ENCODE results near the gene PLXDC2.

The PLXDC2 gene

GRCh38 chr10:19862811-19863515 is 46.7 kb downstream of the PLXDC2 start:
- DNase-seq = no peak

DNA sequence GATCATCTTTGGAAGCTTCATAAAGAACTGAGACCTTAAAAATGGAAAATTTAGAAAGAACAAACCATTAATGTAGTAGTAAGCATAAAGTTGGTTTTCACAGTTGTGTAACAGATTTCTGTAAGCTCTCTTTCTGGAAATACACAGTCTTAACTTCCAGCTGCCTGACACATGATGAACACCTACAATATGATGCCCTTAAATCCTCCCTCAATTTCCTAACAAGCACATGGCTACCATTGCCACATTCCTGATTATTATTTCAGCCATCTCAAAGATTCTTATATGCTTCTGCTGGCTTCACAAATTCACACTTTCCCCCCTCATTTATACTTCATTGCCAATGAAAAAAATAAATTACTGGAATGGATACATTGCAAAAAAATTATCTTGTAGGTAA is 49.4 kb downstream of the PLXDC2 start:
- no peak for DNase-seq

DNA sequence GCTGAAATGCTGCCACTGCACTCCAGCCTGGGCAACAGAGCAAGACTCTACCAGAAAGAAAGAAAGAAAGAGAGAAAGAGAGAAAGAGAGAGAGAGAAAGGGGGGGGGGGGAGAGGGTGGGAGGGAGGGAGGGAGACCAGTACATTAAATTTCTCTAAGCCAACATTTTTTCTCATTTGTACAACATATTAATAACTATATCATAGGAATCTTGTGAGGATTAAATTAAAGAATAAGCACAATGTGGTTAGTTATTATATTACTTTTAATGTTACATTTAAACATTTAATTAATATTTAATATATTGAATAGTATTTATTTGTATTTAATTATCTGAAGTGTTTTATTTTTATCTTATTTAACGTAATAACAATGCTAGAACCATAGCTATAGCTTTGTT is 53.1 kb downstream of the PLXDC2 start:
- DNase-seq = no peak

- DNase-seq = no peak
Observed at GRCh38 chr10:19872504-19873271, 56.5 kb downstream of the PLXDC2 start.

GRCh38 chr10:19874190-19874589 is 58.0 kb downstream of the PLXDC2 start:
- no peak for DNase-seq

DNA sequence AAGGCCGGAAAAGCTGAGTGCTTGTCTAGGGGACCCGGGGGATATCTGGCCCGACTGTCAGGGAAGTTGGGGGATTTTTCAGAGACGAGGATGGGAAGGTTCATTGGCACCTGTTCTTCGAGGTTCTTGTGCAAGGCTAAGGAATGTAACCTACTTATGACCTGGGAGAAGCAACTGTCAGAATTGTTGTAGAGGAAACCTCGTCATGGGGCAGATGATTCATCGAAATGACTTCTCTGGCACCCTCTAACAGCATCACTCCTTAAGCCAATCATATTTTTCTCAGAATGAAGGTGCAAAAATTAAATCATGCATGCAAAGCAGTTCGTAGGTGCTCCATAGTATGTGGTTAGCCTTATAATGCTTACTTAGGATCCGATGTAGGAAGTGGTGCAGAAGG is 58.6 kb downstream of the PLXDC2 start:
- no peak for DNase-seq

DNA sequence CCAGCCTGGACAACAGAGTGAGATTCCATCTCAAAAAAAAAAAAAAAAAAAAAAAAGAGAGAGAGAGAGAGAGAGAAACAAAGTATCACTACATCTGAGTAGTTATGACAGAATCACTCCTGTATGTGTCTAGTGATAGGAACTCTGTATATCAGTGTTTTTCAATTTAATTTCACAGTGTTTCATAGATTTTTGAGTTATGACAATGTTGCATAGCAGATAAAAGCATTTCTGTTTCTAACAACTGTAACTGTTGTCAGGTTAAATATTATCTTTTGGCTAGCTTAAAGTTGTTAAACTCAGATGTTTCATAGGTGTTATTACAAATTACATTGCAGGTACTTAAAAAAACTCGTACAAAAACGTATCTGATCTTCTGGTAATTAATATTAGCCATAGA is 60.3 kb downstream of the PLXDC2 start:
- no peak for DNase-seq

GRCh38 chr10:19877466-19878255 is 61.4 kb downstream of the PLXDC2 start:
- no peak for DNase-seq

GRCh38 chr10:19882621-19883020 is 66.4 kb downstream of the PLXDC2 start:
- DNase-seq = no peak

GRCh38 chr10:19888061-19888660 is 71.9 kb downstream of the PLXDC2 start:
- DNase-seq = no peak

- DNase-seq = no peak
Observed at GRCh38 chr10:19889256-19889655, 73.0 kb downstream of the PLXDC2 start.

GRCh38 chr10:19891429-19891828 is 75.2 kb downstream of the PLXDC2 start:
- DNase-seq = no peak

- DNase-seq = no peak
Observed at GRCh38 chr10:19892270-19892669, 76.0 kb downstream of the PLXDC2 start.

DNA sequence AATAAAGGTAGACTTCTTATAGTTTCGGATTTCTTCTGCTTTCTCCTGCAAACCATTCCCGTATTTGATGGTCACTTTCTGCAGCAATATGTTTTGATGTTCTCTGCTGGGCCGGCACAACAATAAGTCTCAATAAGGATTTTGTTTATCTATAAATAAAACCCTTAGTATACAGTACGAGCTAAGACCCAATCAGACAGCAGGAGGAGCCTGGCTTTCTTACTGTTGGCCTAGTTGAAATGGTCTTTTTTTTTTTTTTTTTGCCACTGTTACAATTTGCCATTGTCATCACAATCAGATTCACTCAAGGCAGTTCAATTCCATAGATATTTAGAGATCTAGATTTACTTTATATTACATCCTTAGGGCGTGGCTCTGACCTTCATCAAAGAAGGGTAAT is 76.4 kb downstream of the PLXDC2 start:
- DNase-seq = no peak

DNA sequence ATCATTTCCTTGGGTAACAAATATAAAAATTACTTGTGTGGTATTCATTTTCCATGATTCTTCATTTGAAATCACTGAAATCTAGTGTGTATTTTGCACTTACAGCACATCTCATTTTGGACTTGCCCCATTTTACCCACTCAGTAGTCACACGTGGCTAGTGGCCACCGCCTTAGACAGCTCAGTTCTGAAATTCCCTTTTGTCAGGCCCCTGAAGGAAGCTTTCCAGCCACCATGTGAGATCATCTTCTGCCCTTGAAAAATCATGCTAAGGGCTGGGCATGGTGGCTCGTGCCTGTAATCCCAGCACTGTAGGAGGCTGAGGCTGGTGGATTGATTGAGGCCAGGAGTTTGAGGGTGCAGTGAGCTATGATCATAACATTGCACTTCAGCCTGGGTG is 79.3 kb downstream of the PLXDC2 start:
- no peak for DNase-seq

DNA sequence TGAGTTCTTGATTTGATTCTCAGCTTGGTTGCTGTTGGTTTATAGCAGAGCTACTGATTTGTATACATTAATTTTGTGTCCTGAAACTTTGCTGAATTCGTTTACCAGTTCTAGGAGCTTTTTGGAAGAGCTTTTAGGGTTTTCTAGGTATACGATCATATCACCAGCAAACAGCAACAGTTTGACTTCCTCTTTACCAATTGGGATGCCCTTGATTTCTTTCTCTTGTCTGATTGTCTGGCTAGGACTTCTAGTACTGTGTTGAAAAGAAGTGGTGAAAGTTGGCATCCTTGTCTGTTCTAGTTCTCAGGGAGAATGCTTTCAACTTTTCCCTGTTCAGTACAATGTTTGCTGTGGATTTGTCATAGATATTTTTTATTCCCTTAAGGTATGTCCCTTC is 86.2 kb downstream of the PLXDC2 start:
- no peak for DNase-seq

DNA sequence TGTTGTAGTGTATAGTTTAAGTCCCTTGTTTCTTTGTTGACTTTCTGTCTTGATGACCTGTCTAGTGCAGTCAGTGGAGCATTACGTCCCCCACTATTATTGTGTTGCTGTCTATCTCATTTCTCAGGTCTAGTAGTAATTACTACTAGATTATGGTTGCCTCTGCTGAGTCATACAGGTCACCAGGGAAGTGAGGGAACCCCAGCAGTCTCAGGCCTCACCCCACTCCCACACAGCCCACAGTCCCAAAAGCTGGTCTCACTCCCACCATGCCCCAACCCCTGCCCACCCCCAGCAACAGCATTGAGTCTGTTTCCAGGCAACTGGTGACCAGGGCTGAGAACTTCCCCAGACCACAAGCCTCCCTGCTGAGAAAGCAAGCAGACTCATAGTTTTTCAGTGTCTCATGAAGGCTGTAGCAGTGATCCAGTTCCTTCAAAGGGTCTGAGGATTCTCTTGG is 88.0 kb downstream of the PLXDC2 start:
- no peak for DNase-seq

DNA sequence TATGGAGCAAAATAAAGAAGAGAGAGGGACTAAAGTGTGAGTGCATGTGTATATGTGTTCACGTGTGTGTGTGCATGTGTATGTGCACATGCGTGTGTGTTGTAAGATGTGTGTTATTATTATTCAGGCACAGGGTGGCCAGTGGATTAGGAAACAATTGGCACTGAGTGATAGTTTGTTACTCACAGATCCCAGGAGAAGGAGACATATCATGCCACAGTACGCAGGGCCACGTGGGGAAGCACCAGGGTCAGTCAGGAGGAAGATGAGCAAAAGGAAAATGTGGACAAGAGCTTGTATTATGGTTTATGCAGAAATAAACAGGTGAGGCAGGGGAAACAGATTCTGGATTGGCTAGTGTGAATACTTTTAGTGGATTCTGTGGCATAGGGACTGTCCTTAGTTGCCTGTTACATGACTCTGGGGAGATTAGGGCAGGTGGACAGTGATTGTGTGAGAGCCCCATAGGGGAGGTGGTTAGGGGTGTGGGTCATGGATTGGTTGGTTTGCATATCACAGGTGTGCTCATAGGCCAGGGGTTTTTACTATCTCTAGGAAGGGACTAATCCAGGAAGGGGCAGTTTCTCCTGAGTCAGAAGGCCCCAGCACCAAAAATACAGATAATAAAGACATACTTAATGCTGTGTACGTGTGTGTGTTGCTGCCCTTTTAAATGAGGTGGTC is 90.0 kb downstream of the PLXDC2 start:
- no peak for DNase-seq

GRCh38 chr10:19908991-19909696 is 92.9 kb downstream of the PLXDC2 start:
- no peak for DNase-seq

DNA sequence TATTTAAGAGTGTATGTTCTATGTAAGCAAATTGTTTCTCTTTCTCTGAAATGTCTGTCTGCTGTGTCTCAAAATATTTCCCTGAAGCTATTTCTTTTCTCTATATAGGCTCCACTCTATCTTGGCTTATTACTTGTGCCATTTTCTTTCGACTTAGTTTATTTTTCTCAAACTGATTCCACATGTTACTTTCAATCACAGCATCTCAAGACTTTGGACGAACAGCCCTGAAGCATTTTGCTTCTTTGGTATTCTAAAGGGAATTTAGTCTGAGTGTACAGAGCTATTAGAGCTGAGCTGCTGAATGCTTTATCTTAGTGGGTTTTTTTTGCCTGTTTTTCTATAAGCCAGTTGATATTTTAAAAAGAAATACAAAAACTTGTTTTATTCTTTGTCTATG is 95.7 kb downstream of the PLXDC2 start:
- no peak for DNase-seq

DNA sequence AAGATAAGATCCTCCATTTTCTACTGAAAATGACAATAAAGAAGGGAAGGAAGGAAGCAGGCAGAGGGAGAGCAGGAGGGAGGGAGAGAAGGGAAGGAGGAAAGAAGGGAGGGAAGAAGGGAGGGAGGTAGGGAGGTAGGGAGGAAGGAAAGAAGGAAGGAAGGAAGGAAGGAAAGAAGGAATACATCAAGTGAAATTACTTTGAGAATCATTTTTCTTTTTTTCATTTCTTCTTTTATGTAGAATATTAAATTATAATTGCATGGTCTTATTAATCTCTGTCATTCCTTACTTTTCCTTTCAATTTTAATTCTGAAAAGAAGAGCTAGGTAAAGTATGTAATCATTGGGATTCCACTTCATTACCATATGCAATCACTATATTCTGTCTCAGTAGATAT is 97.8 kb downstream of the PLXDC2 start:
- DNase-seq = no peak

DNA sequence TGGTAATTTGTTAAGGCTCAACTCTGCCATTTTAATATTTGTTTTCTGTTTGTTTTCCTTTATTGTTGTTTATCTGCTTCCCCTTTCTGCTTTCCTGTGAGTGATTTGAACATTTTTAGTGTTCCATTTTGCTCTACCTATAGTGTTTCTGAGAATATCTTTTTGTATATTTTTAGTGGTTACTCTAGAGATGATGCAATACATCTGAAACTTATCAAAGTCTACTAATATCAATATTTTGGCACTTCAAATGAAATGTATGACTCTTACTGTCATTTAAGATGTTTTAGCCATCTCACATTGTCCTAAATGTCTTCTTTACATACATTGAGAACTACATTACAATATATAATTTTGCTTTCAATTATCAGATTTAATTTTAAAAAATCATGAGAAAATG is 98.9 kb downstream of the PLXDC2 start:
- no peak for DNase-seq

Measured in NCI-H1105 (cell line).